Measurements from ENCODE around the gene RDH12. TPM values are rescaled to one million over a fixed set of nuclear protein-coding genes. Genes with fewer than 3 reads are reported as not detected.

Gene RDH12
- total RNA-seq, 1 experiment from 2014 or later, result 0.27 TPM

- DNase-seq (ENCODE audit: low read depth, low spot score), result no peak
- H3K27me3 ChIP-seq (ENCODE audit: insufficient read depth, low read length), result no peaks in the 10 kb centered on the region
- no peaks in the 10 kb centered on the region for H3K9me3 ChIP-seq (ENCODE audit: control insufficient read depth in 1 of 2, insufficient read depth in 1 of 2, low read depth in 1 of 2, low read length in 2 of 2)
- no peaks in the 10 kb centered on the region for H3K4me1 ChIP-seq (ENCODE audit: control insufficient read depth in 1 of 2, insufficient read depth in 2 of 2, low read length in 2 of 2)
- H3K27ac ChIP-seq (ENCODE audit: low read depth, low read length), result no peak overlapping the region
- no TSS peak for BruUV-seq (replicated peaks)
- no peaks in the 10 kb centered on the region for H3K9me2 ChIP-seq (ENCODE audit: insufficient read depth)
- H3K4me3 ChIP-seq (replicated peaks in 1 of 2; ENCODE audit: low read depth in 1 of 2, low read length in 2 of 2), result no peak overlapping the region
- no peaks in the 10 kb centered on the region for H3K79me2 ChIP-seq (ENCODE audit: insufficient read depth, low read length)
- no peak overlapping the region for H3K9ac ChIP-seq (ENCODE audit: low read length)
- H4K20me1 ChIP-seq (ENCODE audit: insufficient read depth), result no peaks in the 10 kb centered on the region
- ChIA-PET CTCF (no interaction called here), POLR2A (no interaction called here), RAD21 (ENCODE audit: low non-redundant PET in 1 of 2, low total read pairs in 2 of 2, uncharacterized antibody in 2 of 2, unreplicated experiment in 2 of 2) (no interaction called here)
- H3K4me2 ChIP-seq (ENCODE audit: low read length), result no peak overlapping the region
- no peak for TF ChIP-seq SIN3A (IDR thresholded peaks at IDR 0.05; ENCODE audit: low read depth)
- no peak for TF ChIP-seq EZH2phosphoT487 (IDR thresholded peaks at IDR 0.05; ENCODE audit: borderline replicate concordance)
- TF ChIP-seq REST (IDR thresholded peaks at IDR 0.05; ENCODE audit: low read depth), result no peak
- no peak for TF ChIP-seq ZFX (IDR thresholded peaks at IDR 0.05)
- TF ChIP-seq EGR1 (IDR thresholded peaks at IDR 0.05; ENCODE audit: low read depth), result no peak
- TF ChIP-seq TCF7L2 (IDR thresholded peaks at IDR 0.05; ENCODE audit: borderline replicate concordance, extremely low read depth, insufficient read depth, insufficient read length), result no peak
- TF ChIP-seq, protein P1, sequence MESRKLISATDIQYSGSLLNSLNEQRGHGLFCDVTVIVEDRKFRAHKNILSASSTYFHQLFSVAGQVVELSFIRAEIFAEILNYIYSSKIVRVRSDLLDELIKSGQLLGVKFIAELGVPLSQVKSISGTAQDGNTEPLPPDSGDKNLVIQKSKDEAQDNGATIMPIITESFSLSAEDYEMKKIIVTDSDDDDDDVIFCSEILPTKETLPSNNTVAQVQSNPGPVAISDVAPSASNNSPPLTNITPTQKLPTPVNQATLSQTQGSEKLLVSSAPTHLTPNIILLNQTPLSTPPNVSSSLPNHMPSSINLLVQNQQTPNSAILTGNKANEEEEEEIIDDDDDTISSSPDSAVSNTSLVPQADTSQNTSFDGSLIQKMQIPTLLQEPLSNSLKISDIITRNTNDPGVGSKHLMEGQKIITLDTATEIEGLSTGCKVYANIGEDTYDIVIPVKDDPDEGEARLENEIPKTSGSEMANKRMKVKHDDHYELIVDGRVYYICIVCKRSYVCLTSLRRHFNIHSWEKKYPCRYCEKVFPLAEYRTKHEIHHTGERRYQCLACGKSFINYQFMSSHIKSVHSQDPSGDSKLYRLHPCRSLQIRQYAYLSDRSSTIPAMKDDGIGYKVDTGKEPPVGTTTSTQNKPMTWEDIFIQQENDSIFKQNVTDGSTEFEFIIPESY (IDR thresholded peaks at IDR 0.05; ENCODE audit: extremely low read depth, insufficient replicate concordance, low read length), result no peak
- no peak for TF ChIP-seq JUND (IDR thresholded peaks at IDR 0.05)
- TF ChIP-seq YY1 (IDR thresholded peaks at IDR 0.05; ENCODE audit: extremely low read depth, insufficient replicate concordance, low read depth, low read length), result no peak
- TF ChIP-seq POLR2A (IDR thresholded peaks at IDR 0.05; ENCODE audit: borderline replicate concordance, extremely low read depth, insufficient read depth, insufficient read length), result no peak
- no peak for TF ChIP-seq FOSL1 (IDR thresholded peaks at IDR 0.05; ENCODE audit: low read depth)
- TF ChIP-seq SP1 (IDR thresholded peaks at IDR 0.05; ENCODE audit: low read depth), result no peak
- TF ChIP-seq CBX3 (IDR thresholded peaks at IDR 0.05; ENCODE audit: low read depth), result no peak
- TF ChIP-seq ELF1 (IDR thresholded peaks at IDR 0.05; ENCODE audit: borderline replicate concordance, low read depth), result no peak
- no peak for TF ChIP-seq POLR2AphosphoS5 (IDR thresholded peaks at IDR 0.05; ENCODE audit: low read depth, low read length)
- TF ChIP-seq ZNF274 (IDR thresholded peaks at IDR 0.05; ENCODE audit: low read depth, low read length), result no peak
- TF ChIP-seq CTCF (IDR thresholded peaks at IDR 0.05 in 2 of 3, conservative IDR thresholded peaks at IDR 0.05 in 1 of 3; ENCODE audit: borderline replicate concordance in 1 of 3, insufficient read depth in 1 of 3, low read depth in 2 of 3, low read length in 2 of 3), result no peak
- no peak for TF ChIP-seq ATF3 (IDR thresholded peaks at IDR 0.05)
- no peak for TF ChIP-seq RAD21 (IDR thresholded peaks at IDR 0.05; ENCODE audit: low read depth)
- no peak for TF ChIP-seq CEBPB (IDR thresholded peaks at IDR 0.05; ENCODE audit: low read depth)
- no peak overlapping the region for H2AFZ ChIP-seq (ENCODE audit: low read depth, low read length, poor library complexity, severe bottlenecking)
- H3K36me3 ChIP-seq (ENCODE audit: control insufficient read depth in 1 of 2, insufficient read depth in 2 of 2, low read length in 2 of 2), result peaks cover 7 to 11% of the 10 kb centered on the region in 2 experiments; a peak in 2 of 4 replicates
- no peak for ATAC-seq
- intact Hi-C loops (cut with micrococcal nuclease), result no loop called here
These were observed 47.8 kb downstream of the RDH12 start for GRCh38 chr14:67749341-67750084.
